HG03095 (cell line): Measurements from ENCODE around the gene ZC3H8.
"Not testable (repeated sequence)": the region's sequence is repeated elsewhere in the genome, so short reads cannot be mapped to it uniquely, and the experiment has no call there.

ENCODE experiments used
- ATAC-seq: cut with Tn5 transposase; IDR thresholded peaks from one replicate; pipeline ENCODE4 v1.9.1; 2021; ENCODE audit warnings: moderate library complexity; ENCODE audit not compliant: unreplicated experiment

ZC3H8 gene

DNA sequence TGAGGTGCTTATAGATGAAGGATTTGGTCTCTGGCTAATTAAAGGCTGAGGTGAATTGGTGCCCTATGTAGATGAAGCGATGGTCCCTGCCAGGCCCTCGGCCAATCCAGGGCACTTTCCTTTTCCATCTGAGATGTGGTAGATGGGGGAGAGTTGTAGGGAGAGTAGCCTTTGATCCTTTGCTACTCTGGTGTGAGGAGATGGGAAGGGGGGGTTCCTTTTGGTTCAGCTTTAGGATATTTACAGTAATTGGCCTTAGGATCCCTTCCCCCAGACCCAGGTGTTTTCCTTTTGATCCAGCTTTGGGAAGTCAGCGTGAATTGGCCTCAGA is 5.4 kb upstream of the ZC3H8 start:
- ATAC-seq = no peak

DNA sequence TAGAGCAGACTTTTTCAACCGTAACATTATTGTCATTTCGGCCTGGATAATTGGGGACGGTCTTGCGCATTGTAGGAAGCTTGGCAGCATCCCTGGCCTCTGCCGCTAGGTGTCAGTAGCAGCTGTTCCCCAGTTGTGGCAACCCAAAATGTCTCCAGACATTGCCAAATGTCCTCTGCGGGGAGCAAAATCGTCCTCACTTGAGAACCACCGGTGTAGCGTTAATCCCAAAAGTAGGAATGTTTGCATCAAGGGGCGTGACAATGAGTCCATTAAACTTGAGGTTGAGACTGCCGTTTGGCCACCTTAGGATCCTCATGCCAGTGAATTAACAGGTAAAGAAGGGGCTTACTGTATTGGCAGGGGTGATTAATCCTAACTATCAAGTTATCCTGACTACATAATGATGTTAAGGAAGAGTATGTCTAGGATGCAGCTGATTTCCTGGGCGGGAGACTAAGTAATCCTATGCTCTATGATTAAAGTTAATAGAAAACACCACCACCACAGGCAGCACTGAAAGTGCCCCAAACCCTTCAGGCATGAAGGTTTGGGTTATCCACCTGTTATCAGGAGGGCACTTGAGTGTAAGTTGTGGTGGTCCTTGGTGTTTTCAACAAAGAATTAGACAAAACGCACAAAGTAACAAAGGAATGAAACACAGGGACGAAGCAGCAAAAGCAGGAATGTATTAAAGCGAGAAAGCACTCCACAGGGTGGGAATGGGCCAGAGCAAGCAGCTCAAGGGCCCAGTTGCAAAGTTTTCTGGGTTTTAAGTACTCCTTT is 4.9 kb upstream of the ZC3H8 start:
- ATAC-seq = peak; percentile 41

DNA sequence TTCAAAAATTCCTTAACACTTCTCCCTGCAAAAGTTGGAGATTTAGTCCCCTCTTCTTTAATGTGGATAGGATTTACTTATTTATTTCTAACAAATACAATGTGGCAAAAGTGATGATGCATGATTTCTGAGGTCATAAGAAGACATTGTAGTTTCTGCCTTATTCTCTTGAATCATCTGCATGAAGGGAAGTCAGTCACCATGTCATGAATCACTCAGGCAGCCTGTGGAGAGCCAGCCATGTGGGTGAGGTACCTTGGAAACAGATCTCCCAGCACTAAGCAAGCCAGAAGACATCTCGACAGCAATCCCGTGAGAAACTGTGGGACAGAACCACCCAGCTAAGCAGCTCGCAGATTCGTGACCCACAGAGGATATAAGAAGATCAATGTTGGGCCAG is 2.7 kb upstream of the ZC3H8 start:
- no peak for ATAC-seq

DNA sequence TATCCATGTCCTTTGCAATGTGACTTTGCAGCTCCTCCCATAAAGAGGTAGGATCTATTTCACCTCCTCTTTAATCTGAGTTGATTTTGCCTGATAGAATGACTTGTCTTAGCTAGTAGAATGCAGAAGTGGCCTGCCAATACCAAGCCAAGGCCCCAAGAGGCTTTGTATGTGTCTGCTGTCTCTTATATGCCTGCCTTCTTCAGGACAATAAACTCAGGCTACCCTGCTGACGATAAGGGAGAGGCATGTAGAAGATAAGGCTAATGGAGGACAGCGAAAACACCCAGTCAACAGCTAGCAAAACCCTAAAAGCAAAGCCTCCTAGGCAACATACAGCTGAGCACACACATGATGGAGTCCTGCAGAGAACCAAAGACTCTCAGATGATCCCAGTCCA is 1.8 kb upstream of the ZC3H8 start:
- no peak for ATAC-seq

DNA sequence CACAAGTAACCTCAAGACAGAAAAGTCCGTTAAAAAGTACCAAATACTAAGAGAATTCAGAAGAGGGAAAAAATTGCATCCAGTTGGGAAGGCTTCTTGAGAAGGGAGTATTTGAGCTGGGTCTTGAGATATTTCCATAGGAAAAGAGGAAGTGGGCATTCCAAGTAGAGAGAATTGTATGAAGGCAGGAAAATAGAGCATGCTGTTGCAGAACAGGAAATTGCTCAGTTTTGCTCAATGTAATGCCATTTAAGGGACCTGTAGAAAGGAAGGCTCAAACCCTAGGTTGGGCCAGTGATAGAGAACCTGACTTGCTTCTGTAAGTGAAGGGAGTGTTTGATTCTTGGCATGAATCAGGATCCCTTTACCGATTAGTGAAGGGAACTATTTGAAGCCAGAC is 1.0 kb upstream of the ZC3H8 start:
- ATAC-seq = no peak

DNA sequence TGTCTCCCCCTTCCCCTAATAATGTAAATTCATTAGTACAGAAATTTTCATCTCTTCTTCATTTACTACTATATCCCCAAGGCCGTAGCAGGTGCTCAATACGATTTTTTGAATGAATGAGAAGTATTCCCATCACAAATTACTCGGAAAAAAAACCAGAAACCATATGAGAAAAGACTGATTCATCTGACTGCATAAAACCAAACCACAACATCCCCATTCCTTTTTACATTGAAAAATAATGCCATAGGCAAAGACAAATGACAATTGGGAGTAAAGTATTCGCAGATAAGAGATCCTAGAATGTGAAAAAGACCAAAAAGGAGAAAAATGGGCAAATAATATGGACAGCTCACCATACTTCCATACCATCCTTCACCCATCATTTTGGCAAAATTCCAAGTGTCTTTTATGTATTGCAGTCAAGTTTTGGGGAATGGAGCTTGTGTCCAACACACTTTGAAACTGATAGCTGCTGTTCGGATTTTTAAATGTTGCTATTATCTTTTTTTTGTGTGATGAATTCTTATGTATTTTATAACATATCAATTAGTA is 1.5 kb downstream of the ZC3H8 start:
- ATAC-seq = no peak

DNA sequence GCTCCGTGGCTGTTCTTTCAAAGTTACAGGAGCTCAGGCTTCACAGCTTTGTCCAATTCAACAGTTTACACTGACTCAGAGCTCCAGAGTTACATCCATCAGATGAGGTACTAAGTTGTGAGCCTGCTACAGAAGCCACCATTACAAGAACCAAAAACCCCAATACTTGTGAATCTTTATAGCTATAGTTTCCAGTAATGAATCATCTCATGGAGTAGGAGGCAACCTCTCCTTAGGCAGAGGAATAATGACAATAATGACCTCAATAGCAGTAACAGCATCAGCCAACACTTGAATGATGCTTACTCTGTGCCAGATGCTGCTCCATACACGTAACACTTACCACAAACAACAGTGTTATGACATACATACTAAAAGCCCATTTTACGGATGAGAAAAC is 3.6 kb downstream of the ZC3H8 start:
- no peak for ATAC-seq

DNA sequence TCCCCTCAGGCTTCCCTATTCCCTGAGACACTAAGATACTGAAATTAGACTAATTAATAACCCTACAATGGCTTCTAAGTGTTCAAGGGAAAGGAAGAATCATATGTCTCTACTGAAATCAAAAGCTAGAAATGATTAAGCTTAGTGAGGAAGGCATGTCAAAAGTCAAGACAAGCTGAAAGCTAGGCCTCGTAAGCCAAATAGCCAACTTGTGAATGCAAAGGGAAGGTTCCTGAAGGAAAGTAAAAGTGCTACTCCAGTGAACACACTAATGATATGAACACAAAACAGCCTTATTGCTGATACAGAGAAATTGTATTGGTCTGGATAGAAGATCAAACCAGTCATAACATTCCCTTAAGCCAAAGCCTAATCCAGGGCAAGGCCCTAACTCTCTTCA is 10.0 kb downstream of the ZC3H8 start:
- ATAC-seq = no peak

DNA sequence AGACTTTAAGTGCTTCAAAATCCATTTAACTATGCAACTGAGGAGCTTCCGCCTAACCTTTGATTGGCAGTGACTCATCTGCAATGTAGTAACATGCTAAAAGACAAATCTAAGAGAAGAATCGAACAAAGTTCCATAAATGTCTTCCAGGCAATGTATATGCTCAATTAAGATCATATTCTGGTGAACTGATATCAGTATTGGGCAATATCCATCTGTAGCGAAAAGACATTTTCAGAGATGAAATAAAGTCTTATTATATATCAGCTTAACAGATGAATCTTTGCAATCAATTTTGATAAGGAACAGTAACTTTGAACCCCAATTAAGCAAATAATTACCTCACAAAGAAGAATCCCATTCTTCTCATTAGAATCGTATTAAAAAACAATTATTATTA is 11.6 kb downstream of the ZC3H8 start:
- no peak for ATAC-seq

DNA sequence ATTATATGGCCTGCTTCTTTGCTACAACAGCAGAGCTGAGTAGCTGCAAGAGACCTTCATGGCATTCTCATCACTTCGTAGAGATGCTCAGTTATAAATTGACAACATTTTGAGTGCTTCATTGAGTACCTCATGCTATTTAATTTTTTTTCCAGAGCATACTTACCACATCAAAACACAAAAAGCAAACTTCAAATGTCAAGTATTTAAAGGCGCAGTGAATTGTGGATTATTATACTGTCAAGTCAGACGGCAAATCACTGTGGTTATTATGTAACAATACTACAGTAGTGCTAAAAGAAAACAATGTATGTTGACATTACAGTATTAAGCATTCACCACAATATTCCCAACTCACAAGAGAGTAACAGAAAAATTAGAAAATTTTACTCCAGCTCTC is 12.5 kb downstream of the ZC3H8 start:
- no peak for ATAC-seq

DNA sequence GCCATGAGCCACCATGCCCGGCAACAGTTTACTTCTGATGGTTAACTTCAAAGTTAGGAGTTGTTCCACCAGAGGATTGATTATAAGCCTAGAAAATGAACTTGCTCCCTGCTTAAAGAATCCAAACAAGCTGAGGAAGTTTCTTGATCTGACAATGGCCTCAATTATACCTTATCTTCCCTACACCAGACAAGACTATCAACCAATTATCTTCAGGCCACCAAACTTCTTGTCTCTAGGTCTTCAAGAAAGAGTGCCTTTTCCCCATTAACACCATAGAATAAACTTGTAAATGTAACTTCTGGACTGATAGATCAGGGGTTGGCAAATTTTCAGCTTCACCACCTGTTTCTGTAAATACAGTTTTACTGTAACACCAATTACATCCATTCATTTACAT is 15.0 kb downstream of the ZC3H8 start:
- no peak for ATAC-seq

DNA sequence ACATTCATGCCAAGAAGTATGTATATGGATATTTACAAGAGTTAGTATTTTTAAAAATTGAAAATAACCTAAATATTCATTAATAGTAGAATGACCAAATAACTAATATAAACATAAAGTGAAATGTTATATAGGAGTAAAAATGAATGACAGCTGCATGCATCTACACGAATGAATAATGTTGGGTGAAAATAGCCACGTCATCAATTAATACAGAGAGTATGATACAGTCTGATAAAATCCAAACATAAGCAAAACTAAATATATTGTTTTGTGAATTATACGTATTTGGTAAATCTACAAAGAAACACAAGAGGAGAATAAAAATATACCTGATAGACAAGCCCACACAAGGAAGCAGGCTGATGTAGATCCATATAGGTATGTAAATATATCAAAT is 24.5 kb downstream of the ZC3H8 start:
- ATAC-seq = no peak

DNA sequence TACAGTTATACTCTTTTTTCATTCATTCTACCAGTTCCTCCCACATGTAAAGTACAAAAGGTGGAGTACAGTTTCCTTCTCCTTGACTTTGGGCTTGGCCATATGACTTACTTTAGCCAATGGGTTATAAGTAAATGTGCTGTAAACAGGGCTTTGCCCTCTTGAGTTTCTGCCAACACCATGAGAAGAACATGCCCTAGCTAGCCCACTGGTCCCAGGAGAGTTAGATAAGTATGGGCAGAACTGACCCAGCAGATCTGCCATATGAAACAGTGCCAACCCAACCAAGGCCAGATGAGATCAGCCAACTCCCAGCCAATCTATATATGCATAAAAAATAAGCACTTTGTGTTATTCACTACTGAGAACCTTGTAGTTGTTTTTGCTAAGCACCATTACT is 25.5 kb downstream of the ZC3H8 start:
- no peak for ATAC-seq

DNA sequence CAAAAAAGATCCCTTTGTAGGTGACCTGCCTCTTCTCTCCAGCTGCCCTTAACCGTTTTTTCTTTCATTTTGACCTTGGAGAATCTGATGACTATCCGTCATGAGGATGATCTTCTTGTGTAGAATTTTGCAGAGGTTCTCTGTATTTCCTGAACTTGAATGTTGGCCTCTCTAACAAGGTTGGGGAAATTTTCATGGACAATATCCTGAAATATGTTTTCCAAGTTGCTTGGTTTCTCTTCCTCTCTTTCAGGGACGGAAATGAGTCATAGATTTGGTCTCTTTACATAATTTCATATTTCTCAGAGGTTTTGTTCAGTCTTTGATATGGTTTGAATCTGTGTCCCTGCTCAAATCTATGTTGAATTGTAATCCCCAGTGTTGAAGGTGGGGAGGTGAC is 34.0 kb downstream of the ZC3H8 start:
- ATAC-seq = no peak

DNA sequence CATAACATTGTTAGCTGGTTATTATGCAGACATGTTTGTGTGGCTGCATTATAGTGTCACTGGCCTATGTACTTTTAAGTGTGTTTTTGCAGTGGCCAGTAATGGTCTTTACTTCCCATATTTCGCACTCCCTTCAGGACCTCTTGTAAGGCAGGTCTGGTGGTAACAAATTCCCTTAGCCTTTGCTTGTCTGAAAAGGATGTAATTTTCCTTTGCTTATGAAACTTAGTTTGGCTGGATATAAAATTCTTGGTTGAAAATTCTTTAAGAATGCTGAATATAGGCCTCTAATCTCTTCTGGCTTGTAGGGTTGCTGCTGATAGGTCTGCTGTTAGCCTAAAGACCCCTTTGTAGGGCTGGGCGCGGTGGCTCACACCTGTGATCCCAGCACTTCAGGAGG is 34.7 kb downstream of the ZC3H8 start:
- no peak for ATAC-seq

DNA sequence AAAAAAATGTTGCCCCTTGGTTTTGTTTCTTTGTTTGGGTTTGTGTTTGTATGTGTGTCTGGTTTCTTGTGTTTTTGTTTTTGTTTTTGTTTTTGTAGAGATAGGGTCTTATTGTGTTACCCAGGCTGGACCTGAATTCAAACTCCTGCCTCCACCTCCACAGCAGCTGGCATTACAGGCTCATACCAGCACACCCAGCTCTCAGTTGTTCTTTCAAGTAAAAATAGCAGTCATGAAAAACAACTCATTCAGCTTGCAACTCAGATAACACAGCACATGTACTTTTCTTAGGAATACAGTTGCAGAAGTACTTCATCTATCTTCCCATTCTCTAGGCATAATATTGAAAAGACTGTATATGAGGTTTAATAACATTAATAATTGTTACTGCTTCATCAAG is 37.0 kb downstream of the ZC3H8 start:
- no peak for ATAC-seq

DNA sequence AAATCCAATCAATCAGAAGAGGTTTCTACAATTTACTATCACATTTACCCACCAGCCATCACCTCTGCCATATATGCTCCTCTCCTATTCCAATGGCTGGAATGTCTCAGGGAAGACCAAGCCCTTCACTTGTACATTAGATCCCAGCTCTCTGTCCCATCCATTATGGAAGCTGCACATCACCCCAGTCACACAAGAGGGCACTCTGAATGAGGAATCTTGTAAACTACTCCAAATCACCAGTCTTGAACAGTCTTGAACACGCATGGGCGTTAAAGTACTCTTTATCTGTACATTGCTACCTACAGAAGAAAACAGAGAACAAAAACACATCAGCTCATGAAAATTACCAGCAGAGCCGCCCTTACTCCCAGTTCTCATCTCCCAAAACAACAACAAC is 38.7 kb downstream of the ZC3H8 start:
- no peak for ATAC-seq

DNA sequence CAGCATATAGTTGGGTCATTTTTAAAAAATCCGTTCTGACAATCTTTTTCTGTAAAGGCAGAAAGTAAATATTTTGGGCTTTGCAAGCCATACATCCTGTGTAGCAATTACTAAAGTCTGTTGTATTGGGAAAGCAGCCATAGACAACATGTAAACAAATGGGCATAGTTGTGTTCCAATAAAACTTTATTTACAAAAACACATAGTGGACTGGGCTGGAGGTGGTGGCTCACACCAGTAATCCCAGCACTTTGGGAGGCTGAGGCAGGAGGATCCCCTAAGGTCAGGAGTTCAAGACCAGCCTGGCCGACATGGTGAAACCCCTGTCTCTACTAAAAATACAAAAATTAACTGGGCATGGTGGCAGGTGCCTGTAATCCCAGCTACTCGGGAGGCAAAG is 46.9 kb downstream of the ZC3H8 start:
- ATAC-seq = not testable (repeated sequence)

DNA sequence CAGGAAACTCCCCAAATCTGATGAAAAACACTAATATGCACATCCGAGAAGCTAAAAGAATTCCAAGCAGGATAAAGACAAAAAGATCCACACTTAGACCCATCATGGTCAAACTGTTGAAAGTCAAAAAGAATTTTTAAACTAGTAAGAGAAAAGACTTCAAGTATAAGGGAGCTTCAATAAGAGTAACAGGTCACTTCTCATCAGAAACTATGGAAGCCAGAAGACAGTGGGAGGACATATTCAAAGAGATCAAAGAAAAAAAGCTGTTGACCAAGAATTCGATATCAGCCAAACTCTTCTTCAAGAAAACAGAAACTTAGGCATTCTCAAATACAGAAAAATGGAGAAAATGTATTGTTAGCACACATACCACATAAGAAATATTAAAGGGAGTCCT is 50.4 kb downstream of the ZC3H8 start:
- ATAC-seq = no peak

DNA sequence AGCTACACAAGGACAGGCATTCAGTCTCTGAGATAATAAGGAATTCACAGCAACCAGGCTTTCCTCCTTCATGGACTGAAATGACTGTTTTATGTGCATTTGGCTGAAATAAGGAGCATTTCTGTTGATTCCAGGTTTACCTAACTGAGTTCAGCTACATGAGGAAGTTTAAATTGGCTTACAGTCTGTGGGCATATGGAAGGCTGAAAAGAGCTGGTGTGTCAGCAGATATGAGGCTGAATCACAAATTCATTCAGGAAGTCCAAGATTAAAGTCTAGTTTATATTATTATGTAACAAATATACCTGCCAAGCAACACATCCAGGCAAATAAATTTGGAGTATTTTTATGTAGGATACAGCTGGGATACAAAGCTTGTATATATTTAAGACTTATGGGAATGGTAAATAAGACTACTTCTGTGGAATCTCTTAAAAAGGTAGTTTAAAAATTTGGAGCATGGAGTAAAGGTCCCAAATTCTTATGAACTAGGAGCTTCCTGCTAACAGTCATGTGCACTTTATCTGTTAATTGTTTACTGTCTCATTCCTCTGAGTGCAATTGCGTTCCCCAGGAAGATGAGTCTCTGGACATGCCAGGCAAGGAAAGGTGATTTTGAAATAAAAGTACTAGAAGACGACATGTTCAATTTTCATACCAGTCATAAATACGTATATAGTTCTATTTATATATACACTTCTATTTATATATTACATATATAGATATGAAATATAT is 53.0 kb downstream of the ZC3H8 start:
- no peak for ATAC-seq

DNA sequence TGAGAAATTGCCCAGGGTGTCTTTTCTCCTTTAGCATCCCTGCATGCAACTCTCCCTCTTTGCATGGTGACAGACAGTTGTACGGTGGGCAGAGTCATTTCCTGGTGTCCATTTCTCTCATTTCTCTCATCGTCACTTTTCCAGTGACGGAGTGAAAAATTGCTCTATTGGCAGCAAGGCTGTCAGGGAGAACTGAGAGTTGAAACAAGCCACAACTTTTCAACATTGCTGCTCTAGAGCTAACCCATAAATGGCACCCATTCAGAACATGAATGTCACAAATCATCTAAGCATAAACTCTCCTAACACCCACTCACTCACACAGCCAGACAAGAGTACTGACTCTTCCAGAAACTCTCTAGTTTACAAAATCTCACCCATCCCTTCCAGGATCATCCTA is 55.7 kb downstream of the ZC3H8 start:
- no peak for ATAC-seq

DNA sequence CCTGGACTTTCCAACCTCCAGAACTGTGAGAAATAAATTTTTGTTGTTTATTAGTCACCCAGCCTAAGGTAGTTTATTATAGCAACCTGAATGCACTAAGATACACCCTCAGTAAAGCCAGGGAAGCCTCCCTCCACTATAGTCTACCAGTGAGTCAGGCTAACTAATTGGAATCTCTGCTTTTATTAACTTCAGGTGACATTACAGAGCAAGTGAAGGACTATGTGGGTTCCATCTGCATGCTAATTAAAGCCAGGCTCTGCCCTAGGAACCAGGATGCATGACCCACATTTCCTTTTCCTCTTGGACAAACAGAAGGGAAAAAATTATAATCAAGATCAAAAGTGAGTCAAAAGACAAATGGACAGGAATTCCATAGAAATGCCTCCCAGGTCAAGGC is 56.1 kb downstream of the ZC3H8 start:
- ATAC-seq = no peak

DNA sequence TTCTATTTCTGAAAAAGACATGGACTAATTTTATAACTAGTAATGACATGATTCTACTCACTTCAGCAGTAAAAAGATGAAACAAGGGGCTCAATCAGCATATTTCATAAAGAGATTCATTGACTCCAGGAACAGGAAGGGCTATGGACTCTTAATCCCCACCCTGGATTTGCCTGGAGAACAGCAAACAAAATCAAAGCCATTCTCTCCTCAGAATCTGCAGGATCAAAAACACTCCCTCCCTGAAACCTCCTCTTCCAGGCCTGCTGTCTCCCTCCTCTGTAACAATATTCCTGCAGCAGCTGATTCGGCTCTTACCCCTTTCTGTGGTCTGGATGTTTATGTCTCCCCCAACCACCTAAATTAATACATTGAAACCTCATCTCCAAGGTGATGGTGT is 57.0 kb downstream of the ZC3H8 start:
- ATAC-seq = no peak
